ENCODE measurements around the gene AIDA. TPM values are rescaled to one million over a fixed set of nuclear protein-coding genes. Genes with fewer than 3 reads are reported as not detected.

AIDA gene
- total and polyA plus RNA-seq, 12 donors = 29.5 to 68.4 (median 43.6) TPM

DNA sequence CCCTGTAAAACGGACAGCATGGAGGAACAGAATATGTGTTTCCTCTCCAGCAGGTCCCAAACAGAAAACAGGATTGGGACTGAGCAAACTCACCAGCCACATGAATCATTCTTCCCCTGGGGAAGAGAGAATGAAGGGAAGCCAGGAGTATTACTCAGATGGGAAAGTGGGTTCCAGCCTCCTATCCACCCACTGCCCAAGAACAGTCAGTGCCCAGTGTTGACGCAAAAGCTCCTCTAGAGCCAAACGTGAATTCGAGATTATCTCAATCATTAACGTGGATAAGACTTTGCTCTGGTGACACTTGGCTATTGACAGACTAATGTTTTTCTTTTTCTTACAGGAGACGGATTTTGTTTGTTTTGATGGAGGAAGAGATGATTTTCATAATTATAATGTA lies 85.1 kb downstream of the AIDA start:
- H3K4me3 ChIP-seq = no peak overlapping the region
- peaks cover 0 to 100% (median 40%) of the 10 kb centered on the region in 9 donors for H3K36me3 ChIP-seq
- intact Hi-C loops (cut with DNase I) = loop anchor here in 1 of 10 donors (5.0 kb wide), 1 partner anchor 160 kb away; no protein-coding TSS in a partner anchor
- H3K27ac ChIP-seq = no peak overlapping the region
- DNase-seq (peak in 1 of 2 donors; percentile 7), ATAC-seq (peak in 5 of 8 donors; percentile 35 to 92 (median 47))
- TF ChIP-seq CTCF (IDR thresholded peaks at IDR 0.05) = no peak
- WGBS, 2 donors = 57 to 69% methylated on average over 6 of the region's 6 CpGs
- peaks cover 0 to 7% (median 0%) of the 10 kb centered on the region in 9 donors for H3K4me1 ChIP-seq
- H3K27me3 ChIP-seq = no peaks in the 10 kb centered on the region
- no peaks in the 10 kb centered on the region for H3K9me3 ChIP-seq

- DNase-seq (no peak), ATAC-seq (no peak)
- H3K27ac ChIP-seq = no peak overlapping the region
- H3K4me1 ChIP-seq = peaks cover 0 to 12% (median 8%) of the 10 kb centered on the region in 9 donors
- no peaks in the 10 kb centered on the region for H3K27me3 ChIP-seq
- intact Hi-C loops (cut with DNase I) = no loop called here
- H3K4me3 ChIP-seq = no peak overlapping the region
- H3K9me3 ChIP-seq = no peaks in the 10 kb centered on the region
- no peak for TF ChIP-seq CTCF (IDR thresholded peaks at IDR 0.05)
- peaks cover 0 to 82% (median 40%) of the 10 kb centered on the region in 9 donors for H3K36me3 ChIP-seq
- WGBS, 2 donors = 66 to 80% methylated on average over 7 of the region's 7 CpGs
Measured at GRCh38 chr1:222624214-222624613, 88.1 kb downstream of the AIDA start.

- Histone ChIP-seq H3K4me1 (peaks cover 0 to 18% (median 13%) of the 10 kb centered on the region in 9 donors), H3K27me3 (no peaks in the 10 kb centered on the region), H3K9me3 (no peaks in the 10 kb centered on the region), H3K4me3 (no peak overlapping the region), H3K27ac (no peak overlapping the region), H3K36me3 (peaks cover 0 to 74% (median 33%) of the 10 kb centered on the region in 9 donors)
- no peak for ATAC-seq
- intact Hi-C loops (cut with DNase I) = no loop called here
- no peak for TF ChIP-seq CTCF (IDR thresholded peaks at IDR 0.05)
- no peak for DNase-seq
Measured at GRCh38 chr1:222623458-222623857, 88.8 kb downstream of the AIDA start.

GRCh38 chr1:222622765-222623164 lies 89.5 kb downstream of the AIDA start:
- no peak overlapping the region for H3K27ac ChIP-seq
- H3K36me3 ChIP-seq = peaks cover 0 to 67% (median 26%) of the 10 kb centered on the region in 9 donors
- H3K4me1 ChIP-seq = peaks cover 0 to 18% (median 13%) of the 10 kb centered on the region in 9 donors
- DNase-seq (no peak), ATAC-seq (no peak)
- no peaks in the 10 kb centered on the region for H3K27me3 ChIP-seq
- intact Hi-C loops (cut with DNase I) = no loop called here
- no peak overlapping the region for H3K4me3 ChIP-seq
- WGBS, 2 donors = 84 to 85% methylated on average over 5 of the region's 5 CpGs
- TF ChIP-seq CTCF (IDR thresholded peaks at IDR 0.05) = no peak
- H3K9me3 ChIP-seq = no peaks in the 10 kb centered on the region
